HG03432 (cell line): ENCODE results near the gene NCKAP1.
"Not testable (repeated sequence)": the region's sequence is repeated elsewhere in the genome, so short reads cannot be mapped to it uniquely, and the experiment has no call there.

ENCODE experiments used
- ATAC-seq: cut with Tn5 transposase; IDR thresholded peaks from one replicate; pipeline ENCODE4 v1.9.1; 2021; ENCODE audit warnings: mild to moderate bottlenecking, moderate library complexity; ENCODE audit not compliant: unreplicated experiment

Gene NCKAP1

DNA sequence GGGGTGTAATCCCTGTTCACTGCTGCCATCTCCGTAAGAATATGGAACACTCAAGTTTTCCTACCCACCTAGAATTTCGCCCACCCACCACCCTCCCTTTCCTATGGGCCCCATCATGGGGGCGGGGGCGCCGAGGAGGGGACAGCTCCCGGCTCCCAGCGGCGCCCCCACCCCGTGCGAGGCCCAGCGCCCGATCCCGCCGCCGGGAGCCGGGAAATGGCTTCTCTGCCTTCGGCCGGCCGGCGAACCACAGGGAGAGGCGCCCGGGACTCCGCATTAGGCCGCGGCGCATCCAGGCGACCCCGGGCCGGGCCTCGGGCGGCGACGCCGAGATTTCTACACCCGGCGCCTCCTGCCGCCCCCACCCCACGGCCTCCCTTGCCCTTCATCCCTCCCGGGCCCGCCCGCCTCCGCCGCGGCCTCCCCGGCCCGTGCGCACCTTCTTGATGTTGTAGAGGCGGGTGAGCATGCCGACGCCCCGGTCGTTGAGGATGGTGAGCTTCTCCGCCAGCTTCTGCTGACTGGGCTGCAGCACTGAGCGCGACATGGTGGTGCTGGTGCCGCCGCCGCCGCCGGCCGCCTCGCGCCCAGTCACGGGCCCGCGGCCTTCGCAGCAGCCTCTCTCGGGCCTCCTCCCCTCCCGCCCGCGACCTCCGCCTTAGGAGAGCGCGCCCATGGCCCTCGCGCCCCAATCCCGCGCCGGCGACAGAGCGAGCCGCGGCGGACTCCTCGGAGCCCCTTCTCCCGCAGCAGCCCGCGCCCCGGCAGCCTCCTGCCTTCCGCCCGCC, 510 bp downstream of the NCKAP1 start:
- ATAC-seq: peak; percentile 42

DNA sequence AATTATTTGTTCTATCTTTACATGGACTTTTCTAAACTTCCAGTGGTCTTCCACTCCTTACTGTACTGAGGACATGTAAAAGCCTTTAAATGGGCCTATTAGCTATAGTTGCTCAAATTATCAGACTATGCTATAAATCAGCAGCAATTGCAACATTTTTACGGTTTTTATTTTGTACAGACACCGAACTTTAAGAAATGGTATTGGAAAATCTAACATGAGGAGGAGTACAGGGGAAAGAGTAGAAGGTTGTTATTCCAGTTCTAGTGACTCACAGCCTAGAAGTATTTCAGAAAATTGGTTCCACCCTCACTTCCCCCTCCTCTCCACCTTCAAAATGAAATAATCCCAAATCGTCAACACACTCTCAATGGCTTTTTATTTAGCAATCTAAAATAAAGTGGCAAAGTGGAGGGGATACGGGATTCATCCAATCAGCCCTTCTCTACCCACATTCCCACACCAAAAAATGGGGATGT, 1.1 kb downstream of the NCKAP1 start:
- no peak for ATAC-seq

DNA sequence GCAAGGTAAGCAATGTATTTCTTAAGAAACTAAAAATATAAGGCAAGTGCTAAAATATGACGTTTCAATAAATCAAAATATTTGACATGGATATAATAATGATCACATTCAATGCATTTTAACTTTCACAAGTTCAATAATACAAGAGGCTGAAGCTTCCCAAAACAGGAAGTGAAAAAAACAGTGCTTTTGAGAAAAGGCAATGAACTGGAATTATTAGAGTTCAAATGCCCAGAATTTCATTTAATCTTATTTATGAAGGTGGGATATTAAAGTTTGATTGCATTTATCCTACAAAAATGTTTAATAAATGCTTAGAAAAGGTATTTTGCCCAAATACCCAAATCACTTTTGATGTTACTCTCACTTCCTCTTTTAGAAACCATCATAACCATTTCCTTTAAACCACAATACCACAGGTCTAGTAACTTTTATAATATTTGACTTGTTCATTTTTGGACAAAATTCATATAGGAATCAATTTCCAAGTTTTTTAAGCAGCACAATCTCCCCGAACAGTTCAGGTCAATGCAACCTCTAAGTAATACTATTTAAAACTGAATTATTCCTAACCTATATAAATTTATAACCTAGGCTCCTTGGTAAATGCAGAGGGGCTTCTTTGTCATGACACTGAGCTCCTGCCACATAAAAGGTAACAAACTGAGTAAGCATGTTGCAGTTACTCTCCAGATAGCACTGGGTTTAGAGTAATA, 2.1 kb downstream of the NCKAP1 start:
- ATAC-seq: peak; percentile 56

DNA sequence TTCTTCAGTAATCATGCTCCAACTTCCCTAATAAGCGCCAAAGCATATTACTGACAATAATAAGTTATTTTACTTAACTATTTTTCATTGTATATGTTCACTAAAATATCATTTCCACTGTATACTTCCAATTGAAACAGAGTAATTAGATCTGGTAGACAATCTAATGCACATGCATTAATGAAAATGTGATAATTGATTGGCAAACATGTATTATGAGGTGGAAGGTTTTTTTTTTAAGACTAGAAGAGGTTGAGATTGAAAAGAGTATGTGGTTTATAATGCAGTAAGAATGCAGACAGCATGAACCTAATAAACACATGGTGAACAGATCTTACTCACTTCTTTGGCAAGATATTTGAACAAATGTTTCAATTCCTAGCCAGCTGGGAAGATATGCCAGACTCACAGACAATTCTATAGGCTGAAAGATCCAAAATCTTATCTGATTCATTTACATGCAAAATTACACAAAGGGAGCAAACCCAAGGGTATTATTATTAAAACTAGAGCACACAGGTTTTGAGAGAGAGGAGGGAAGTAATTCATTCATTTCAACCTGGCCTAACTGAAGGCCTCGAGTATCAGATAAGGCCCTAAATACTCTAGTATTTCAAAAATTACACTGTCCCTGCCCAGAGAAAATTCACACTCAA, 2.8 kb downstream of the NCKAP1 start:
- ATAC-seq: no peak

DNA sequence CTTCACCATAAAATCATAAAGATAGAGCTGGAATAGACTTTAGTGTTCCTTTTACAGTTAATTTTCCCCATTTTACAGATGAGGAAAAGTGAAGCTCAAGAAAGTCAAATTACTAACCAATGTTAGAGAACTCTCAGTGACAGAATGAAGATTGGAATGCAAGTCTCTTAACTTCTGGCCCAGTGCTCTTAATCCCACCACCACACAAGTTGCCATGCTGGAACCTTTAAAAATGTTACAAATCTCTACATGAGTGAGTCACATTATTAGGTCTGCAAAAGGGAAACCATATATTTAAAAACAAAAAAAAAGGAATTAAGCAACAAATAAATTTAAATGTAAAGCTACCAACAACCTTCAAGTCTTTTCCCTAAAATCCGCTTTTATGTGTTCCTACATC, 3.5 kb downstream of the NCKAP1 start:
- no peak for ATAC-seq

DNA sequence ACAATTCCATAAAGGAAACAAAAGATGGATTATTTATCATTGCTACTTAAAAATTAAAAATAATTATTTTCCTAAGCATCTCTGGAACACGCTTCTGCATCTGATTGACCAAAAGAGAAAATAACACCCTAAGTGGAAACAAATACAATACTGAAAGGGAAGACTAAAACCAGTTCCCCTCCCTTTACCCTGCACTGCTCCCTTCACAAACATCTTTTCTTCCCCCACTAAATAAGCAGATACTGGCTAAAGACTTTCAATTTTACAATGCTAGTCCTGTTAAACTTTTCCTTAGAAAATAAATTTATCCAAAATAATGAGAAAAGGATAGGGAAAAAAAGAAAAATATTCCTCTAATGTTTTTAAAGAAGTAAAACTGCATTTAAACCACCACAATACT, 4.3 kb downstream of the NCKAP1 start:
- ATAC-seq: no peak

DNA sequence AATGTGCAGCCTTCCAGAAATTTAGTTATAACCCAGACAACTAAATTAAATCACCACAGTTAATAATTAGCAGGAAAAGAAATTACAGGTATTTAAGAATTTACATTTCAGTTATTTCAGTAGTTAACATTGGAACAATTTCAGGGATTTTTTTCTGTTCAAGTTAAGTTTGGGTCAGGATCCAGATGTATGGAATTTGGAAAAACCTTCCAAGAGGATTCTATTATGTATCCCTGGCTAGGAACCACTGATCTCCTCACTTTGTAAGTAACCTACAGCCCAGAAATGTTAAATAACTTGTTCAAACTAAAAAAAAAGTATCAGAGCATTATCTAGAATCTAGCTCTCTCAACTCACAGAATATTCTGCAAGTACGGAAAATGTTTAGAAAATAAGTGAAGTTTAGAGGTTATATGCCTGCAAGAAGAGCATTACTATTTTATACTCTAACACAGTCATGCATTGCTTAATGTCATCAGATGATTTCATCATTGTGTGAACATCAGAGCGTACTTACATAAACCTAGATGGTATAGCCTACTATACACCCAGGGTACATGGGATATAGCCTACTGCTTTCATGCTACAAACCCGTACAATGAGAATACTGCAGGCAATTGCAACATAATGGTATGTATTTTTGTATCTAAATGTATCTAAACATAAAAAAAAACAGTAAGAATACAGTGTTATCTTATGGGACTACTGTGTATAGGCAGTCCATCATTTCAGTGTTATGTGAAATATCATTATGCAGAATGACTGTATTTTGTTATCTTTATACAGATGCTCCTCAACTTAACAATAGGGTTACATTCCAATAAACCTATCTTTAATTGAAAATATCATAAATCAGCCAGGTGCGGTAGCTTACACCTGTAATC, 6.1 kb downstream of the NCKAP1 start:
- ATAC-seq: no peak

DNA sequence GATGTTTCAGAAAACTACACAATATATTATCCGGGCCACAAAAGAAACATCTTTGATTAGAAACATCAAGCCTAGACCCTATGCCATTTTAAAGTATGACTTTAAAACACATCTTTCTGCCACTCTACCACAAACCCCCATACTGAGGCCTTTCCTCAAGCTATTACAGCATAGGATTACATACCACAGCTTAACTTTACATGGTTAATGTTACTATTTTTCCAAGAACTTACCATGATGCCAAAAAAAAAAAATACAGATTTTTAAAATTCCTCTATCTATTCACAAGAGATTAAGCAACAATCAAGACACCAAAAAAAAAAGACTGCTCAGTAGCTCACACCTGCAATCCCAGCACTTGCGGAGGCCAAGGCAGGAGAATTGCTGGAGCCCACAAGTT, 9.0 kb downstream of the NCKAP1 start:
- ATAC-seq: no peak

DNA sequence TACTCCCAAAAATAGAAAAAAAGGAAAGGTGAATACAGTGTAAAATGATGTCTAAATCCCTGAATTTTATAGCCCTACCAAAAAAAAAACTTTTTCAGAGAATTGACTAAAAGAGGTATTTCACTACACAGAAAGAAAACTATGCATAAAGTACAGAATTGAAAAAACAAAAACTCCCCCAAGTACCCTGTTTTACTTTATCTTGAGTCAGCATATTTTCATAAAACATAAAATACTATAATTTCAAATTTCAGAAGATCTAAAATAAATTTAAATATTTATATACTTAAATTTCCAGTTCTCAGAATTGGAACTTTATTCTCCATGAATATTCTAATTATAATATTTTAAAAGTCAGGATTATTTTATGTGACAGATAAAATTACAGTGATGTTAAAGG, 10.1 kb downstream of the NCKAP1 start:
- no peak for ATAC-seq

DNA sequence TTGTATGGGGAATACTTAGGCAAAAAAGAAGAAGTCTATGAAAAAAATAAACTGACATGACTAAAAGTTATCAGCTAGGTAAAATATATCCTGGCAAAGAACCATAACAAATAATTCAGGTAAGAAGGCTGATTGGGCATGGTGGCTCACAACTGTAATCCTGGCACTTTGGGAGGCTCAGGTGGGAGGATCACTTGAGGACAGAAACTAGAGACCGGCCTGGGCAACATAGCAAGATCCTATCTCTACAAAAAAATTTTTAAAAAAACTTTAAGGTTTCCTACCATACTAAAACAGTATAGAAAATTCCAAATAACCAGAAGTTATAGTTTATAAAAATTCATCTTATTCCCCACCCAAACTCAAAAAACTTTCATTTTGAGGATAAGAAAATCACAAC, 10.8 kb downstream of the NCKAP1 start:
- ATAC-seq: no peak

DNA sequence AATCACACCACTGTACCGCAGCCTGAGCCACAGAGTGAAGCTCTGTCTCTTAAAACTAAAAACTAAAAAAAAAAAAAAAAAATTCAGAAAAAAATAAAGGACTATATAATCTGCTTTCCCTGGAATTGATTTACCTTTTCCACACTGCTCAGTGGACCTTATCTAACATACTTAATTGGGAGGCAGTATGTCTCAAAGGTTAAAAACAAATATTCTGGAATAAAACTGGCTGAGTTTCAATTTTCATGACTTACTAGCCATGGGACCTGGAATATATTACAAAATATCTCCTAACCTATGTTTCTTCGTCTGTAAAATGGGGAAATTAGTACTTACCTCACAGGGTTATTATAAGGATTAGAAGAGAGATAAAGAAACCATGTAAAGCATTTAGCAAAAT, 11.8 kb downstream of the NCKAP1 start:
- no peak for ATAC-seq

DNA sequence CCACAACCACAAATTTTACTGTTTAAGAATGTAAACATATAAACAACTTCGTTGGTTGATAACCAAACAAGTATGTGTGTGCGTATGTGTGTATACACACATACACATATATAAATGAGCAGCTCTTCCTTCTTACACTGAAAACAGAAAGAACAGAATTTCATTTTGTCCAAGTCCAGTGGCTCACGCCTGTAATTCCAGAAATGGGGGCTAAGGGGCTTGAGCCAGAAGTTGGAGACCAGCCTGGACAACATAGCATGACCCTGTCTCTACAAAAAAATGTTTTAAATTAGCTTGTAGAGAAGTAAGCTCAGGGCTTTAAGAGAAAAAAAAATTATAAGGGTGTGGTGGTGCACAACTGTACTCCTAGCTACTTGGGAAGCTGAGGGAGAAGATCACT, 12.3 kb downstream of the NCKAP1 start:
- ATAC-seq: no peak

DNA sequence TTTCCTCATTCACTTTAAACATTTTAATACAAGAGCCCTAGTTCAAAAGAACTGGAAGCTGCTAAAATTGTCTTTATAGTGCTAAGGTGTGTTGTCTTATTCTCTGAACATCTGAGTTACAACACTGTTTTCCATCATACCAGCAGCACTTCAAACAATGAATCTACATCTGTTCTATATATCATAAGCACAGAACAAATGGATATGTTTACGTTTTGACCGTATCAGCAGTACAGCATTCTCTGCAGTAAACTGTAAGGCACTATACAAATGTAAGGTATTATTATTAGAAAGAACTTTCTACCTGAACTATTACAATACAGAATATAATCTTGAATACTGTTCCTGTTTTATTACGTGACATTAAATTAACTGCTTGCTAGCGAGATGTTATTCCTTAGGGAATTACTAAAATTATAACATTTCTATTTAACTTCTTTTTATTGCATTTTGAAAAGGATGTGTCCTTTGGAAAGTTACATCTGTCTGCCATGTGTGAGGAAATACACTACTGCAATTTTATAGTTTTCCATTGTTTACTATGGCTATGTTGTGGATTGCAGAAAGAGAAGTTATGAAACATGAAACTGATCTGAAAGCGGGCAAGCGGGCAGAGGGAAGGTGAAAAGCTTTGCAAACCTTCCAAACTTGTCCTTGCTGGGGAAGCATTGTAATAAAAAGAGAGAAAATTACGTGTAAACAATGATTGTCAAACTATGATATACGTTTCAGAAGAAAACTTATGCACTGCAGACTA, 13.7 kb downstream of the NCKAP1 start:
- no peak for ATAC-seq

DNA sequence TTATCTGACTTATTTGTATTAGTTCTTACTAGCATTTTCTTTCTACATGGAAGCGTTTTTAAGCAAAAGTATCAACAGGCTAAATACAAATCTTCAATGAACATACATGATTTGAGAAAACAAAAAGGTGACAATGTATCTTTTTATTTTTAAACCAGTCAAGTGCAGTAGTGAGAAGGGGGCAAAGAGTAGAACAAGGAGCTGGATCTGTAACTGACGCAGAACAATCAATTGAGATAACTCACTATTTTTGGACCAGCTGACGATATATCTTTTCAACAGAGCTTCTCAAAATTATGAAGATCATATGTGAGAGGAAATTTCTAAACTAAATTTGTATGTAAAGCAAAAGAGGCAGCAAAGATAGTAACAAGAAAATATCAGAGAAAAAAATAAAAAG, 15.5 kb downstream of the NCKAP1 start:
- ATAC-seq: no peak

DNA sequence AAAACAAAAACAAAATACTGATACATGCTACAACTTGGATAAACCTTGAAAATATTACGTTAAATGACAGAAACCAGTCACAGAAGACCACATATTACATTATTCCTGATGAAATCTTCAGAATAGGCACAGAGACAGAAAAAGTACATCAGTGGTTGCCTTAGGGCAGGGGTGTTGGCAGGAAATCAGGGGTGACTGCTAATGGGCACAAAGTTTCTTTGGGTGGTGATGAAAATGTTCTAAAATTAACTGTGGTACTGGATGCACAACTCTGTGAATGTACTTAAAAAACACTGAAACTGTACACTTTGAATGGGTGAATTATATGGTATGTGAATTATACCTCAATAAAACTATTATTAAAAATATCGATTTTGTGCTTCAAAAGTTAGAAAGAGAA, 16.6 kb downstream of the NCKAP1 start:
- no peak for ATAC-seq

DNA sequence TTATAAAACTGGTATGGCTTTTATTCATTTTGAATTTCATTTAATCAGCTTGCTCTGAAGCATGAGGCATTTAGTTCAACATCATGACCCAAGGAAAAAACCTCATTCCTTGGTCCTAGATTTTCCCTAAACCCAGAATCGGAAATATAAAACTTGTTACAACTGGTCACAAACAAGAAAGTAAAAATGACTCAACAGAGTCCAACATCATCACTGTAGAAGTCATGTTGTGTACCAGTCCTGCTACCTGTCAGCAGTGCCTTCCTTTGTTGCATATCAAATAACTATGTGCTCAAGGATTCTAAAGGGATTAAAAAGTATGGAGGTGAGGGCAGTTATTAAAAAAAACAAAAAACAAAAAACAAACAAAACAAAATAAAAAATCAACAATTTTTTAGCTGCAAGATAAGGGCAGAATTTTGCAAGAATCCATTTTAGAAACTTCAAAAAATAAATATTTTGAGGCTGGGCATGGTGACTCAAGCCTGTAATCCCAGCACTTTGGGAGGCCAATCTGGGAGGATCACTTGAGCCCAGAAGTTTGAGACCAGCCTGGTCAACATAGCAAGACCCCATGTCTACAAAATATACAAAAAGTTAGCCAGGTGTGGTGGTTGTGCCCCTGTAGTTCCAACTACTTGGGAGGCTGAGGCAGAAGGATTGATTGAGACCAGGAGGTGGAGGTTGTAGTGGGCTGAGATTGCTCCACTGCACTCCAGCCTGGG, 18.4 kb downstream of the NCKAP1 start:
- no peak for ATAC-seq

DNA sequence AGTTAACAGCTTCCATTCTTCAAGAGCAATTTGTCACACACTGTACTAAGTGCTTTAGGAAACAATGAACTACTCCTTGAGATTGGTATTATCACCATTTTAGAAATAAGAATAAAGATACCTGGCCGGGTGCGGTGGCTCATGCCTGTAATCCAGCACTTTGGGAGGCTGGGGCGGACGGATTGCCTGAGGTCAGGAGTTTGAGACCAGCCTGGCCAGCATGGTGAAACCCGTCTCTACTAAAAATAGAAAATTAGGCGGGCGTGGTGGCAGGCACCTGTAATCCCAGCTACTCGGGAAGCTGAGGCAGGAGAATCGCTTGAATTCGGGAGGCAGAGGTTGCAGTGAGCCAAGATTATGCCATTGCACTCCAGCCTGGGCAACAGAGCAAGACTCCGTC, 20.4 kb downstream of the NCKAP1 start:
- ATAC-seq: not testable (repeated sequence)

DNA sequence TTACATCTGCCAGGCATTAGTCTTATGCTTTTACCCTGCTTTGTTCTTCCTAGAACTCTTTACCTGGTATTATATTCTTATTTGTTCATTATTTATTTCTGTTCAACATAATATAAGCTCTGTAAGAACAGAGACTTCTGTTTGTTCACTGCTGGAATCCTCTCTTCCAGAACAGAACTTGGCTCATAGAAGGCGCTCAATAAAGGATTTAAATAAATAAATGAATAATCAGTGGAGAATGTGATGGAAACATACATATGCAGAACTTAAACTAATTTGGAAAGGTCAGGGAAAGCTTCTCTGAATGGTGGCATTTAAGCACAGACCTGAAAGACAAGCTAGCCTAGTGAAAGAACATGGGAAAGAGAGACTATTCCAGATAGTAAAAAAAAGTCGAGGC, 24.3 kb downstream of the NCKAP1 start:
- ATAC-seq: no peak

DNA sequence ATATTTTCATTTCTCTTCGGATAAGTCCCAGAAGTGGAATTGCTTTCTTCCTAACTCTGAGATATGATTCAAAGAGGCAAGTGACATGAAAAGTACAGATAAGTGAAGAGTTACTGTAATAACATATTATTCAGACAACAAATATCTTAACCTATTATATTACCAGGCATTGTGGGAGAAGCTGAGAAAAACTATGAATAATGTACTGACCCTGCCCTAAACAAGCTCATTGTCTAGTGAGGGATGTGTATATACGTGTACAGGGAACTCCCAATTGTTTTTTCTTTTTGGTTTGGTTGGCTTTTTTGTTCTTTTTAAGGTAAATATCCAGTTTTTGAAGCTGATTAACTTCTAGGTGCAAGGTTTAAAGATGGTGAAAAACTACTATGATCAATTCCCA, 26.5 kb downstream of the NCKAP1 start:
- ATAC-seq: no peak

DNA sequence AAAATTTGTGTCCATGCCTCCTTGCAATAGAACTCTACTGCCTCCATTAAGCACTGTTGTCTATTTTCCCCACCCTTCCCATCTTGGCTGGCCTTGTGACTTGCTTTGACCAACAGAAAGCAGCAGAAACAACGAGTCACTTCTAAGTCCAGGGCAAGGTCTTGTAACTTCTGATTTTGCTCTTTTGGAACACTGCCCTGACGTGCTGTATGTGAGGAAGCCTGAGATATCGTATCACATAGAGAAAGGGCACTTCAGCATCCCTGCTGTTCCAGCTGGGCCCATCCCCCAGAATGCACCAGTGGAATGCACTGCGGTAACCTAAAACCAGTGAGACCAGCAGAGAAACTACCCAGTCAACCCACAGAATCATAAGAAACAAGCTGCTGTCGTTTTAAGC, 28.1 kb downstream of the NCKAP1 start:
- no peak for ATAC-seq
